ENCODE data around the gene ZNF593.

- no peak for TF ChIP-seq CTCF (IDR thresholded peaks at IDR 0.05)
- no peak for TF ChIP-seq EZH2 (IDR thresholded peaks at IDR 0.05; ENCODE audit: borderline replicate concordance, insufficient read depth, low read depth, low read length, poor library complexity, severe bottlenecking)
Measured at GRCh38 chr1:26153966-26154532, 15.7 kb upstream of the ZNF593 start.
